ENCODE data around the gene CPSF4.
A peak's percentile ranks its signal among the peaks of the same experiment; 100 is the strongest.
"Not testable (repeated sequence)": the region's sequence is repeated elsewhere in the genome, so short reads cannot be mapped to it uniquely, and the experiment has no call there.

Gene CPSF4

GRCh38 chr7:99408379-99409191 is 30.2 kb upstream of the CPSF4 start, which contains the start of the genes BUD31 and PDAP1:
Gene BUD31, plus strand, starts transcription at chr7:99408969. Its CDS starts 2,124 bp downstream, at chr7:99411093.
Gene PDAP1, minus strand, starts transcription at chr7:99408597. Its CDS starts 49 bp downstream, at chr7:99408548.
- peak within 1 kb of the TSS; percentile 100 for H3K4me3 ChIP-seq (replicated peaks; ENCODE audit: low read depth, low read length)
- no peak for TF ChIP-seq CTCF (IDR thresholded peaks at IDR 0.05; ENCODE audit: low read length, missing control alignments)
- peak; percentile 96 for DNase-seq (ENCODE audit: low read depth)

DNA sequence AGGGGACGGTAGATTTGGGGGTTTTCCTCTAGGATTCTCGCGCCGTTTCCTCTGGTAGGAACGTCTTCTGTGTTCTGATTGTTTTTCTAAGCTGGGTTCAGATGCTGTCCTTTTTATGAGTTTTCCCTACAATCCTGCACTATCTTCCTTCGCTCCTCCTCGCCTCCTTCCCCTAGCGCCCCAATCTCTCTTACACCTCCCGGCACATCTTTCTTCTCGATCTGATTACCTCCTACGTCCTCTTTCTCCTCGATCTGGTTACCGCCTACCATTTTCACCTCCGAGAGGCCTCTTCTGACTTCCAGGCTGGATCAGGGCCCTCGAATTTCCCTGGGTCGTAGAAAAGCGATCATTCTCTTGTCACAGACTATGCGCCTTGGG is 29.6 kb upstream of the CPSF4 start:
- DNase-seq (ENCODE audit: low read depth) = no peak
- H3K4me3 ChIP-seq (replicated peaks; ENCODE audit: low read depth, low read length) = peak overlapping the region; percentile 100
- TF ChIP-seq CTCF (IDR thresholded peaks at IDR 0.05; ENCODE audit: low read length, missing control alignments) = no peak

DNA sequence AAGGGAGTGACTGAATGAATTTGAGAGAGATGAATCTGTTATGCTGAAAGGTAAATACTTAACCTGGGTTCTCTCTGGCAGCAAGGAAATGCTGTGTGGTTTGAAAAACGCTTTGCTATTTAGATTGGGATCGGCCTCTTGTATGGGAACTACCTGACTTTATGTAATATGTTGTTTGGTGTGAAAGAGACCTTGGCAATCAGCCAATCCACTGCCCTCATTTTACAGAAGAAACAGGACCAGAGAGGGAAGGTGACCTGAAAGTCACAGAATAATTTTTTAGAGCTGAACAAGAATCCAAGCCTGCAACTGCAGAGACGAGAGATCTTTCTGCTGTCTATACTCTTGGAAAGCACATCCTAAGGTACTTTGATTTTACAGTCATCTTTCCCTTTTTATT is 28.9 kb upstream of the CPSF4 start:
- peak overlapping the region; percentile 100 for H3K4me3 ChIP-seq (replicated peaks; ENCODE audit: low read depth, low read length)
- TF ChIP-seq CTCF (IDR thresholded peaks at IDR 0.05; ENCODE audit: low read length, missing control alignments) = no peak
- no peak for DNase-seq (ENCODE audit: low read depth)

DNA sequence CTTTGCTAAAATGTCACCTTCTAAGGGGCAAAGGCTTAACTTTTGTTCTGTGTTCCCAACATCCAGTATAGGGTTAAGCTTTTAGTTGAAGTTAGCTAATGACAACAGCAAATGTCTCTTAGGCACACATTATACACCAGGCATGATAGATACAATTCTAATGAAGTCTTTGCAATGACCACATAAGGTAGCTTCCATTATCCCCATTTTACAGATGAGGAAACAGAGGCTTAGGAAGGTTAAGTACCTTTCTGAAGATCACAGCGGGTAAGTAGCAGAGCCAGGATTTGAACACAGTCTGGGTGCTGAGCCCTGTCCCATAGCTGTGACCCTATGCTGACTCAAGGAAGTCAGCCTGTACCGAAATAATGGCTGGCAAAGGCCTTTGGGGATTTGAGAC is 28.1 kb upstream of the CPSF4 start:
- no peak for TF ChIP-seq CTCF (IDR thresholded peaks at IDR 0.05; ENCODE audit: low read length, missing control alignments)
- H3K4me3 ChIP-seq (replicated peaks; ENCODE audit: low read depth, low read length) = no peak overlapping the region
- no peak for DNase-seq (ENCODE audit: low read depth)

- H3K4me3 ChIP-seq (replicated peaks; ENCODE audit: low read depth, low read length) = not testable (repeated sequence)
- peak; percentile 78 for DNase-seq (ENCODE audit: low read depth)
- peak; percentile 60 for TF ChIP-seq CTCF (IDR thresholded peaks at IDR 0.05; ENCODE audit: low read length, missing control alignments)
Measured at GRCh38 chr7:99415513-99416127, 23.1 kb upstream of the CPSF4 start.

GRCh38 chr7:99418260-99418659 is 20.5 kb upstream of the CPSF4 start:
- no peak for TF ChIP-seq CTCF (IDR thresholded peaks at IDR 0.05; ENCODE audit: low read length, missing control alignments)
- H3K4me3 ChIP-seq (replicated peaks; ENCODE audit: low read depth, low read length) = no peak overlapping the region
- no peak for DNase-seq (ENCODE audit: low read depth)

Data from fibroblast of pulmonary artery (primary cell).